Naive thymus-derived CD8-positive, alpha-beta T cell (primary cell): ENCODE measurements around the gene NPY5R. TPM values are rescaled to one million over a fixed set of nuclear protein-coding genes. Genes with fewer than 3 reads are reported as not detected.

ENCODE experiments used
- ATAC-seq, 2 donors: fragments of 150-1000 bp; cut with Tn5 transposase in 1 of 2; sonication (Bioruptor Pico), chemical (Tn5 transposase) in 1 of 2; 1 replicate in 1 of 2; 2 replicates in 1 of 2; pipeline ENCODE4 v1.10.0; 2021; ENCODE audit warnings: mild to moderate bottlenecking in 2 of 2, moderate library complexity in 2 of 2
- POLR2A ChIA-PET: fragments of 350-600 bp; sonication (Branson Sonifier 250); formaldehyde crosslinking; loops from one replicate; lab custom pipeline; 2021; ENCODE audit warnings: antibody characterized with exemption; lab: Charles Lee
- DNase-seq, 10 donors: peaks; one replicate each; pipeline versions ENCODE4 v3.0.0 to v3.0.0-alpha.2; 2020 to 2022
- H3K27ac Mint-ChIP-seq, 10 donors: one replicate each; pipeline ENCODE4 v1.8.0; 2020 to 2022; ENCODE audit warnings: mild to moderate bottlenecking in 10 of 10, mixed read lengths in 10 of 10, moderate library complexity in 4 of 10, inconsistent platforms in 1 of 10
- H3K27me3 Mint-ChIP-seq, 5 donors: one replicate each; pipeline ENCODE4 v1.8.0; 2021 to 2022; ENCODE audit warnings: mixed read lengths in 5 of 5
- H3K36me3 Mint-ChIP-seq, 3 donors: one replicate each; pipeline ENCODE4 v1.8.0; 2020 to 2022; ENCODE audit warnings: mixed read lengths in 3 of 3, mild to moderate bottlenecking in 2 of 3, inconsistent platforms in 1 of 3
- H3K4me1 Mint-ChIP-seq, 4 donors: one replicate each; pipeline ENCODE4 v1.8.0; 2021 to 2022; ENCODE audit warnings: mixed read lengths in 4 of 4
- H3K4me3 Mint-ChIP-seq, 10 donors: one replicate each; pipeline ENCODE4 v1.8.0; 2020 to 2022; ENCODE audit warnings: mild to moderate bottlenecking in 10 of 10, mixed read lengths in 10 of 10, moderate library complexity in 6 of 10, inconsistent platforms in 1 of 10
- H3K9me3 Mint-ChIP-seq, 9 donors: one replicate each; pipeline ENCODE4 v1.8.0; 2020 to 2022; ENCODE audit warnings: mixed read lengths in 9 of 9, mild to moderate bottlenecking in 3 of 9, inconsistent platforms in 1 of 9, moderate library complexity in 1 of 9
- polyA plus RNA-seq, 3 donors: library from polyadenylated mRNA; unstranded; fragments of 300-500 nt; fragmentation: Illumina TruSeq; gene quantifications; one replicate each; pipeline ENCODE4 v1.2.3, GENCODE V29; 2021
- total RNA-seq, 8 experiments: library from RNA in 2 of 8; stranded (reverse) in 2 of 8; gene quantifications; one replicate each; pipeline ENCODE4 v1.2.3 and lab custom pipeline; 2021 to 2026

Gene NPY5R
- not detected for total RNA-seq
- not detected for polyA plus RNA-seq
- 0 reads per million in 6 experiments for total RNA-seq (lab: John Stamatoyannopoulos, UW)

DNA sequence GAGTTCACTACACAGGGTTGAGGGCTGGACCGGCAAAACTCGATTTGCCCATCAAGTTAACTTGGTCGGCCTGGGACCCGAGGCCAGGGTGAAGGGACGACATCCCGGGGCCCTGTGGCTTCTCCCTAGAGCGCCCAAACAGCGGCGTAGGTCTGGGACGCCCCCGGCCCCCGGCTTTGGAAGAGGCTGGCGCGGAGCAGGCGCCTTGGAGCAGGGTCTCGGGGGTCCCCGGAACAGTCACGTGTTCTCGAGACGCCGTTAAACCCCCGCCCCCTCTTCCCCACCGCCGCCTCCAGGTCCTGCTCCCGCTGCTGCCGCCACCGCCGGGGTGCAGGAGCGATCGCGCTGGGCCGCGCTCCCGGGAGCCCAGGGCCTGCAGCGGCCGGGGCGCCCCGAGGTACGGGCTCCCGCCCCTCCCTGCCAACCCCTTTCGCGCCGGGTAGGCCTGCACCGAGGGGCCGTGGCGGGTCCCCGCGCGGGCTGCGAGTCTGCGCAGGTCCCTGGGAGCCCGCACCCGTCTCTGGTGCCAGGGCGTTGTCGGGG, at the start of gene NPY5R:
Gene NPY5R, plus strand, starts transcription at position 289 of the 543 bp plus-strand sequence. CDS start 6,382 bp downstream, outside the sequence.
- H3K27ac Mint-ChIP-seq, result peak within 1 kb of the TSS in 1 of 10 donors; percentile 15
- no peak for DNase-seq
- POLR2A ChIA-PET, result no interaction called here
- peaks cover 0 to 2% (median 0%) of the 10 kb centered on the region in 9 donors for H3K9me3 Mint-ChIP-seq
- H3K4me3 Mint-ChIP-seq, result no peak within 1 kb of the TSS
- ATAC-seq, result no peak
- H3K36me3 Mint-ChIP-seq, result no peaks in the 10 kb centered on the region
- peaks cover 14 to 51% (median 31%) of the 10 kb centered on the region in 5 donors for H3K27me3 Mint-ChIP-seq
- H3K4me1 Mint-ChIP-seq, result peaks cover 0 to 6% (median 2%) of the 10 kb centered on the region in 4 donors

DNA sequence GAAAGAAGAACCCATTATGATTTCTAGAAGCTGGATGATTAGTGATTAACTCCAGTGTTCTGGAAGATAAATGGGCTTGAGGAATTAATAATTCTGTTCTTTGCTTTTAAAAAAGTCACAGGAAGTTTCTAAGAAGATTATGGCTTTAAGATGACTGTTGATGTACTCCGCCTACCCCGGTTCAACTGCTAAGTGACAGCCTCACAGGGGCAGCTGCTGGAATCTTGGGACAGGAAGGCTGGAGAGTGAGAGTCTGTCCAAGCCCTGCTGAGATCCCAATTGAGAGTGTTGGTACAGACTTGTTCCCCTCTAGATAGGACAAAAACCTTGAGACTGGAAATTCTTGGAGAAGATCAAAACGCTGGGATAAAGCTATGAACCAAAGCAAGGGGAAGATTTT, 48.6 kb upstream of the NPY5R start:
- no peak overlapping the region for H3K27ac Mint-ChIP-seq
- H3K9me3 Mint-ChIP-seq, result peaks cover 0 to 4% (median 0%) of the 10 kb centered on the region in 9 donors
- peaks cover 0 to 13% (median 8%) of the 10 kb centered on the region in 5 donors for H3K27me3 Mint-ChIP-seq
- H3K36me3 Mint-ChIP-seq, result no peaks in the 10 kb centered on the region
- no peaks in the 10 kb centered on the region for H3K4me1 Mint-ChIP-seq
- POLR2A ChIA-PET, result no interaction called here
- DNase-seq (no peak), ATAC-seq (no peak)
- no peak overlapping the region for H3K4me3 Mint-ChIP-seq

GRCh38 chr4:163300445-163300844, 43.2 kb upstream of the NPY5R start:
- Mint-ChIP-seq H3K4me3 (no peak overlapping the region), H3K9me3 (peaks cover 0 to 4% (median 0%) of the 10 kb centered on the region in 9 donors), H3K27me3 (peaks cover 0 to 2% (median 0%) of the 10 kb centered on the region in 5 donors), H3K27ac (no peak overlapping the region), H3K36me3 (no peaks in the 10 kb centered on the region), H3K4me1 (no peaks in the 10 kb centered on the region)
- no peak for ATAC-seq
- DNase-seq, result no peak
- POLR2A ChIA-PET, result no interaction called here

DNA sequence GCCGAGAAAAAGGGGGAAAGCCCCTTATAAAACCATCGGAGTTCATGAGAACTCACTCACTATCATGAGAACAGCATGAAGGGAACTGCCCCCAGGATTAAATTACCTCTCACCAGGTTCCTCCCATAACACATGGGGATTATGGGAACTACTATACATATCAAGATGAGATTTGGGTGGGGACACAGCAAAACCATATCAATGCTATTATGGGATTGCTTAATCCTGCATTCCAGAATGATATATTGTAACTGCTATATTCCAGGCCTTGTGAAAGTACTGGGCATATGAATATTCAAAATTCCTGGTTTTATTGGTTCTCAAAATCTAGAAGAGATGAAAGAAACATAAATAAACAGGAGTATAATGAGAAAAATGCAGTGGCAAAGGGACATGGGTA, 40.6 kb upstream of the NPY5R start:
- Mint-ChIP-seq H3K27ac (no peak overlapping the region), H3K9me3 (peaks cover 0 to 4% (median 0%) of the 10 kb centered on the region in 9 donors), H3K4me1 (no peaks in the 10 kb centered on the region), H3K36me3 (no peaks in the 10 kb centered on the region), H3K4me3 (no peak overlapping the region), H3K27me3 (no peaks in the 10 kb centered on the region)
- POLR2A ChIA-PET, result no interaction called here
- ATAC-seq (no peak), DNase-seq (no peak)

- Mint-ChIP-seq H3K4me3 (no peak overlapping the region), H3K9me3 (peaks cover 0 to 9% (median 0%) of the 10 kb centered on the region in 9 donors), H3K4me1 (no peaks in the 10 kb centered on the region), H3K27me3 (peaks cover 0 to 10% (median 0%) of the 10 kb centered on the region in 5 donors), H3K36me3 (no peaks in the 10 kb centered on the region), H3K27ac (no peak overlapping the region)
- POLR2A ChIA-PET, result no interaction called here
- DNase-seq, result no peak
- ATAC-seq, result no peak
Observed at GRCh38 chr4:163309466-163309865, 34.2 kb upstream of the NPY5R start.

DNA sequence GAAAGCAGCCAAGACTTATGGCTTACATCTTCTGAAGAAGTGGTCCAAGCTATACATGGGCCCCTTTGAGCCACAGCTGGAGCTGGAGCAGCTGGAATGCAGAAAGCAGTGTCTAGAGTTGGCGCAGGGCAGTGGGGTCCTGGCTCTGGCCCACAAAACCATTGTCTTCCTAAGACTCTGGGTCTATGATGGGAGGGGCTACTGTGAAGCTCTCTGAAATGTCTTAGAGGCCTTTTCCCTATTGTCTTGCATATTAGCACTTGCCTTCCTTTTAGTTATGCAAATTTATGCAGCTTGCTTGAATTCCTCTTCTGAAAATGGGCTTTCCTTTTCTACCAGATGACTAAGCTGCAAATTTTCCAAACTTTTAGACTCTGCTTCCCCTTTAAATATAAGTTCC, 26.6 kb upstream of the NPY5R start:
- H3K36me3 Mint-ChIP-seq, result peaks cover 0 to 35% (median 3%) of the 10 kb centered on the region in 3 donors
- no peaks in the 10 kb centered on the region for H3K4me1 Mint-ChIP-seq
- H3K27ac Mint-ChIP-seq, result no peak overlapping the region
- POLR2A ChIA-PET, result no interaction called here
- peaks cover 2 to 15% (median 8%) of the 10 kb centered on the region in 5 donors for H3K27me3 Mint-ChIP-seq
- ATAC-seq (no peak), DNase-seq (no peak)
- H3K4me3 Mint-ChIP-seq, result no peak overlapping the region
- peaks cover 0 to 53% (median 36%) of the 10 kb centered on the region in 9 donors for H3K9me3 Mint-ChIP-seq

GRCh38 chr4:163330916-163331628, 12.6 kb upstream of the NPY5R start:
- peaks cover 0 to 5% (median 0%) of the 10 kb centered on the region in 9 donors for H3K9me3 Mint-ChIP-seq
- peak overlapping the region in 9 of 10 donors; percentile 1 to 67 (median 19) for H3K4me3 Mint-ChIP-seq

DNA sequence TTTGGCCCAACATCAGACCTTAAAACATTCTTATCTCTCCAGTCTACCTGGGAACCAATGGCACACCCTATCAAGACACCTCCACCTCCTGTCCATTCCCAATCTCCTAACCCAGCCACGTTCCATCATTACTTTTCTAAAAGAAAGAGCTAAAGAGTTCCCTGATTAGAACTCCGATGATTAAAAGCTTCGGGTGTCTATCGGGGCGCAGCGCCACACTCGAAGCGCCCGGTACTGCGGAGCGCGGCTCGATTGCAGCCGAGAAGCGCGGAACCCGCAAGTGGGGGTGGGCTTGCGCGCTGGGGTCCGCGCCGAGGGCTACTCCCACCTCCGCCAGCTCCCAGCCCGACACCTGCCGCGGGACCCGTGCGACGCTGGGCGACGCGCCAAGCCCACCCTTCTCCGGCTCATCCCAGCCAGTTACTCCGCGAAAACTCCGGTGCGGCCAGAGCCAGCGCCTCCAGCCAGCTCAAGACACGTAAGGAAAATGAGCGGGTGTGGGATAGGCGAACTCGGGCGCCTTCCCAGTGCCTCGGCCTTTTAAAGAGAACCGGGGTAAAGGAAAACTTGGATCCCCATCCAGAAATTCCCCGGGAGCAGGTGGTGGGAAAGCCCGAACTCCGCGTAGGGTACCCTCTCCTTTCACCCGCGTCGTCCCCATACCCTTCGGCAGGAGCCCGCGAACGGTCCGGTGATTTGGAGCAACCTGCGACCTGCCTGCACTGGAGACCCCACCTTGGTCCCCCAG, 11.9 kb upstream of the NPY5R start:
- DNase-seq (no peak), ATAC-seq (no peak)
- peak overlapping the region; percentile 4 to 76 (median 64) for H3K4me3 Mint-ChIP-seq
- H3K9me3 Mint-ChIP-seq, result peaks cover 0 to 5% (median 0%) of the 10 kb centered on the region in 9 donors
- peaks cover 34 to 58% (median 43%) of the 10 kb centered on the region in 5 donors for H3K27me3 Mint-ChIP-seq
- H3K4me1 Mint-ChIP-seq, result peaks cover 6 to 20% (median 16%) of the 10 kb centered on the region in 4 donors
- H3K27ac Mint-ChIP-seq, result peak overlapping the region in 1 of 10 donors; percentile 38
- H3K36me3 Mint-ChIP-seq, result no peaks in the 10 kb centered on the region
- POLR2A ChIA-PET, result no interaction called here

More at GRCh38 chr4:163330916-163331628, 12.6 kb upstream of the NPY5R start:
- H3K27ac Mint-ChIP-seq, result peak overlapping the region in 2 of 10 donors; percentile 38 to 47
- peaks cover 34 to 59% (median 43%) of the 10 kb centered on the region in 5 donors for H3K27me3 Mint-ChIP-seq
- no peaks in the 10 kb centered on the region for H3K36me3 Mint-ChIP-seq
- no peak for ATAC-seq
- POLR2A ChIA-PET, result no interaction called here
- DNase-seq, result no peak
- H3K4me1 Mint-ChIP-seq, result peaks cover 6 to 20% (median 16%) of the 10 kb centered on the region in 4 donors

DNA sequence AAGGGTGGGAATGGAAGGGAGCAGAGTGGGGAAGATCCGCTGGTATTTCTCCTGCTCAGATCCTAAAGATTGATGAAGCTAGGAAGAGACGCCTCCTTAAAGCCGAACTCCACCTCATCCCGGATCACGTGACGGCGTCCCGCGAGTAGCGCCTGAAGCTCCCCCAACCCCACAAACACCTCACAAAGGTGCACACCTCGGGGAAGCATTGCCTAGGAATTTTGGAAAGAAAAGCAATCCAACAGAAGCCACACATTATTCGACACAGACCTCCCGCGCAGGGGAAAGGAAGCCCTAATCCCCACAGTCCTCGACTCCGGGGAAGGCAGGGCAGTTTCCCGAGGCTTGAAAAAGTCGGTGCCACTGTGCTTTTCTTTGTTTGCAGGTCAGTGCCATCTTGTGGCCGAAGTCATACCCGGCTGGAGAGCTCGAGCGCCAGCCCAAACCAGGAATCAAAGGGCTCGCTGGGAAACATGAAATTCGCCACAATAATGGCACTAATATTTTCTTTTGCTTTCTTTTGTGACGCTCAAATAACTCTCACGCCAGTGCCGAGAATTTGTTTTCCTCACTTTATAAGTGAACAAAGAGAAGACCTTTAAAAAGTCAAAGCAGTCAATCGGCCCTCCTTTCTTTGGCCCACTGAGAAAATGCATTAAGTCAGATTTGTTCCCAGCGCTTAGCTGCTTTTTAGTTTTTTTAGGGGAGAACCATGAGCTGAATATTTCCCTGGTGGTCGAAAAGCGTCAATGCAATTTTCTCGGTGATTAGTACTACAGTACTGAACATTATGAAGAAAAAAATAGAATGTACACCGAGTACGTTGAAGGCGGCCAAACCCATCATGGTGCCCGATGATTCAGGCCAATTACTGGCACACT, 10.9 kb upstream of the NPY5R start, which contains the start of gene NPY1R:
Gene NPY1R, minus strand, starts transcription at position 71 of the 881 bp plus-strand sequence. CDS start 6,042 bp downstream, outside the sequence.
- POLR2A ChIA-PET, result no interaction called here
- Mint-ChIP-seq H3K27me3 (peaks cover 37 to 67% (median 47%) of the 10 kb centered on the region in 5 donors), H3K9me3 (peaks cover 0 to 5% (median 0%) of the 10 kb centered on the region in 9 donors), H3K36me3 (no peaks in the 10 kb centered on the region), H3K4me3 (peak within 1 kb of the TSS; percentile 38 to 76 (median 66)), H3K27ac (peak within 1 kb of the TSS in 2 of 10 donors; percentile 38 to 47), H3K4me1 (peaks cover 6 to 20% (median 16%) of the 10 kb centered on the region in 4 donors)
- no peak for ATAC-seq
- peak in 1 of 10 donors; percentile 3 for DNase-seq

DNA sequence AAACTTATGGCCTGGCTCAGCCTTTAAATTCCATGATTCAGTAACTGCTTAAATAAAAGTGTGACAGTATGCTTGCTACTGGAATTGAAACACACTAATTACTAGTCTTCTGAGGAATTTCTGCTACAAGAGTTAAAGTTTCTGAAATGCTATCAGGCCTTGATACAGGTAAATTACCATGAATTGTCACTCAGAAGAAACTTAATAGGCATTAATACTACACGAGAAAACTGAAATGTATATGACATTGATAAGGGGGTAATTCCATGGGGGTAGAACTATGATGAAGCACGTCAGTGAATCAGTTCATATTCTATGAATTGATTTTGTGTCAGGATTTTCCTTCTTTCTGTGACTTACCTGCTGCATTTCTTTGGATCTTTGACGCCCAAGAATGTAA, 8.3 kb upstream of the NPY5R start:
- Mint-ChIP-seq H3K27ac (no peak overlapping the region), H3K4me1 (peaks cover 6 to 20% (median 16%) of the 10 kb centered on the region in 4 donors), H3K9me3 (peaks cover 0 to 5% (median 0%) of the 10 kb centered on the region in 9 donors), H3K36me3 (no peaks in the 10 kb centered on the region), H3K4me3 (no peak overlapping the region), H3K27me3 (peaks cover 38 to 63% (median 48%) of the 10 kb centered on the region in 5 donors)
- POLR2A ChIA-PET, result no interaction called here
- no peak for DNase-seq
- ATAC-seq, result no peak

- Mint-ChIP-seq H3K9me3 (peaks cover 0 to 2% (median 0%) of the 10 kb centered on the region in 9 donors), H3K4me3 (no peak overlapping the region), H3K27ac (no peak overlapping the region), H3K36me3 (no peaks in the 10 kb centered on the region), H3K27me3 (peaks cover 14 to 44% (median 35%) of the 10 kb centered on the region in 5 donors), H3K4me1 (peaks cover 0 to 6% (median 2%) of the 10 kb centered on the region in 4 donors)
- no peak for ATAC-seq
- POLR2A ChIA-PET, result no interaction called here
- peak in 1 of 10 donors; percentile 58 for DNase-seq
Observed at GRCh38 chr4:163344147-163345125, 744 bp downstream of the NPY5R start.
